HG03108 (cell line): Measurements from ENCODE around the gene CASR.

Experiments used
- ATAC-seq: cut with Tn5 transposase; IDR thresholded peaks from one replicate; pipeline ENCODE4 v1.9.1; 2021; ENCODE audit warnings: moderate library complexity; ENCODE audit not compliant: unreplicated experiment

CASR gene

GRCh38 chr3:122305818-122306621 lies 122.6 kb downstream of the CASR start:
- peak; percentile 57 for ATAC-seq

DNA sequence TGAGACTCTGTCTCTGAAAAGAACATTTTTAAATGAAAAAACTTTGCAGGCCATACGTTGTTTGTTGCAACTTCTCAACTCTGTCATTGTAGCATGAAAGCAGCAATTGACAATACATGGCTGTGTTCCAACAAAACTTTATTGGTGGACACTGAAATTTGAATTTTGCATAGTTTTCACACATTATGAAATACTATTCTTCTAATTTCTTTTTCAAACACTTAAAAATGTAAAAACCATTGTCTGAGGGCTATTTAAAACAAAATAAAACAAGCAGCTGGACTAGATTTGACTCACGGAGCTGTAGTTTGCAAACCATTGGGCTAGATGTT lies 123.1 kb downstream of the CASR start:
- ATAC-seq = no peak

DNA sequence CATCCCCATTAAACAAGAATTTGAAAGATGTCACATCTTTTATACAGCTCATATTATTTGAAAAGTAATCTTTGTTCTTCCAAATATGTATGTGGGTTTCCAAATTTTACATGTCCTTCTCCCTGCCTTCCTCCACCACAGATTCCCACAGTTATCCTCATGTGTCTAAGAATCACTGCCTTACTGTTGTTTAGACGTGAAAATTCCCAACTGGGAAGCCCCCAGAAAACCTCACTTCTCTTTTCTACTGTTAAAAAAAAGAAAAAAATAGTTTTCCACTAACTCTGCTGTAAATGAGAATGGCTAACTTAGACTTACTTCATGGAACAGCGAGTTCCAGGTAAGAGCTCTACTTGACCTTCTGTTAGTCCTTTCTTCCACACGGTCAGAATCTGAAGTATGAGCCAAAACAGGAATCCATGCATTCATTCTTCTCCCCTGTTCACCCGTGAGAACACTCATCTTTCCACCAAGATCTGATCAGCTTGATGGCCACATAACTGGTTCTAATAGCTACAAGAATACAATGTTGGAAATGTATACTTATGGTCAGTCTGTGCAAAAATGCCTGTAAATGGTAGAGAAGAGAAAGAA lies 123.7 kb downstream of the CASR start:
- no peak for ATAC-seq

DNA sequence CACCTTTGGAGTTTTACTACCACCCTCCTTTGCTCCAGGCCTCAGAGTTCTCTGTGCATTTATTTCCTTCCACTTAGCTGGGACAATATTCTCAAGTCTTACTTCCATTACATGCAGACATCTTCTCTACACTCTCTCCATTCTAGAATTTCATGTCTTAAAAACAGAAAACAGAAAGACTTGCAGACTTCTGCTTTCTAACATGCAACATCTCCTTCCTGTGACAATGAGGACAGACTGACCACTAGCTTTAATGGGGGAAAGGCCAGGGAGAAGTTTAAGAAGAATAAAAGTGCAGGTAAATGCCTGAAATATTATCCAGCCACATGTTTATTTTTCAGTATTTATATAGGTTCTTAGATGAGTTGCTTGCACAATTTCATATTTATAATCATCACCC lies 124.5 kb downstream of the CASR start:
- ATAC-seq = no peak

DNA sequence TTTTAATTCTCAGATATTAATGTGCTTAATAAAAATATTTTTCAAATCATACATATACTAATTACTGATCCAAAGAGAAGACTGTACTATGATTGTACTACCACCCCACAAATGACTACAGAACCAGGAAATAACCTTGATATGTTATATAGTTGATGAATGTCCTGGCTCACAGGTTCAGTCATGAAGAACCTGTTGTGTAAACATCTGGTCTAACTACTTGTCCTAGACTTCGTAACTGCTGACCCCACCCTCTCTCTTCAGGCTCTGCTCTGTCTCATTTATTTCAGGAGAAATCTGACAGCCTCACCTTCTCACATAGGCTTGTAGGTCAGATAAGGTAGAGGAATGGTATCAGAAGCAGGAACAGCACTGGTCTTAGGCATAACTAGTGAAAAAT lies 126.9 kb downstream of the CASR start:
- no peak for ATAC-seq

GRCh38 chr3:122312826-122313225 lies 129.4 kb downstream of the CASR start:
- ATAC-seq = no peak

GRCh38 chr3:122313281-122313680 lies 129.8 kb downstream of the CASR start:
- no peak for ATAC-seq

- ATAC-seq = no peak
Observed at GRCh38 chr3:122314228-122314876, 130.9 kb downstream of the CASR start.

DNA sequence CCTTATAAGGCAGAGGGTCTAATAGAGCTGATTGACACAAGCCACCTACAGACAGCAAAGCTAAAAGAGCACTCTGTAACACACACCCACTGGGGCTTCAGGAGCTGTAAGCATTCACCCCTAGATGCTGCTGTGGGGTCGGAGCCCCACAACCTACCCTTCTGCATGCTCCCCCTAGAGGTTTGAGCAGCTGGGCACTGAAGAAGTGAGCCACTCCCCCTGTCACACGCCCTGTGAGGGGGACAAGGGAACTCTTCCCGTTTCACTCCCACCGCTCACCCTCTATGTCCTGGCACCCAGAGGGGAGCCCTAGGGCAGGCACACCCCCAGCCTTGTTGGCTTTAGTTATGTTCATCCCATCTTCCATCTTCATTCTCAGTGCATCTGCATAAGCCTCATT lies 132.2 kb downstream of the CASR start:
- no peak for ATAC-seq

DNA sequence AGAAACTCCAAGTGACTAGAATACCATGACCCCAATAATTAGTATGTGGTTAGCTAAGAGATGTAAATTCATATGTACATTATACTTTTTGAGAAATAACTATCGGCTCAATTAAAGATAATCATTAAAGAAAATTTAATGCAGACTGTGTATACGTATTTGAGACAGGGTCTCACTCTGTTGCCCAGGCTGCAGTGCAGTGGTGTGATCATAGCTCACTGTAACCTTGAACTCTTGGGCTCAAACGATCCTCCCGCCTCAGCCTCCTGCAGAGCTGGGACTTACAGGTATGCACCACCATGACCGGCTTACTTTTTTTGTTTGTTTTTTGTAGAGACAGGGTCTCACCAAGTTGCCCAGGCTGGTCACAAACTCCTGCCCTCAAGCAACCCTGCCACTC lies 132.9 kb downstream of the CASR start:
- no peak for ATAC-seq

- no peak for ATAC-seq
Observed at GRCh38 chr3:122318620-122319019, 135.2 kb downstream of the CASR start.

DNA sequence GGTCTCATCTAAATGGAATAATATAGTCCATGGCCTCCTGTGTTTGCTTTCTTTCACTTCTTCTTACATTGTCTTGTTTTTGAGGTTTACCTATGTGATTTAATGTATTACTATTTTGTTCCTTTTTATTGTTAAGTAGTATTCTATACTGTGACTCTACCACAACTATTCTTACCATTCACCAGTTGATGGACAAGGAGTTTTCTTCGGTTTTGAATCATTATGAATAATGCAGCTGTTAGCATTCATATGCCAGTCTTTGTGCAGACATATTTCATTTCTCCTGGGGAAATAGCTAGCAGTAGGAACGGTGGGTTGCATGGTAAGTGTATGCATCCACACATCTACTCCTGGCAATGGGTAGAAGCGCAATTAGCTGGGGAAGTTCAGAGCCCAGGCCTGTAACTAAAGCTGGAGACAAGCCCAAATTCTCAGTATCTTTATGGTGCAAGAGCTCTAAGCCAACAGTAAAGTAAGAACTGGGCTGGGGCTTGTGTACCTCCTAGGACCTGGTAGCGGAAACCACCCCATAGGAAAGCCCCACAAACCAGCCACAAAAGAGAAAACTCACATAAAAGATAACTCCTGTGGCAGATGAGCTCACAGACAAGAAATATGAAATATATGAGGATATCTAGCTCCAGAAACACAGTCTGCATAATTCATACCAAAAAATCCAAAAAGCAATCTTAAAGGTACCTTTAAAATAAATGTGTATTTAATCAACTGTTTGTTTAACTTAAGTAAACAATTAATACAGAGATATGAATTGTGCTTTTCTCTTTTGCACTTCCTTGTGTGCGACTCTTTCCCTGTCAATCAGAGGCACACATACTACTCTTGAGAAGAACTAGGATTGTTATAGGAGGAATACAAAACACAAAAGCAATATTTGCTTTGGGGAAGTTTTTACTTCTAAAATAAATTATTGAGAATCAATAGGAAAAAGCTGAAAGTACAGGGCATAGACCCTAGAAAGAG lies 138.9 kb downstream of the CASR start:
- ATAC-seq = peak; percentile 60

GRCh38 chr3:122324871-122325323 lies 141.4 kb downstream of the CASR start, which contains the start of gene CSTA:
Gene CSTA (plus strand): TSS chr3:122325248. CDS start chr3:122325293, 45 bp downstream.
- no peak for ATAC-seq

GRCh38 chr3:122325769-122326168 lies 142.3 kb downstream of the CASR start:
- no peak for ATAC-seq

GRCh38 chr3:122331886-122332285 lies 148.4 kb downstream of the CASR start:
- ATAC-seq = no peak

- ATAC-seq = no peak
Observed at GRCh38 chr3:122332551-122332950, 149.1 kb downstream of the CASR start.
